Measurements from ENCODE around the gene CEP250.
"Not testable (repeated sequence)": the region's sequence is repeated elsewhere in the genome, so short reads cannot be mapped to it uniquely, and the experiment has no call there.

The CEP250 gene

DNA sequence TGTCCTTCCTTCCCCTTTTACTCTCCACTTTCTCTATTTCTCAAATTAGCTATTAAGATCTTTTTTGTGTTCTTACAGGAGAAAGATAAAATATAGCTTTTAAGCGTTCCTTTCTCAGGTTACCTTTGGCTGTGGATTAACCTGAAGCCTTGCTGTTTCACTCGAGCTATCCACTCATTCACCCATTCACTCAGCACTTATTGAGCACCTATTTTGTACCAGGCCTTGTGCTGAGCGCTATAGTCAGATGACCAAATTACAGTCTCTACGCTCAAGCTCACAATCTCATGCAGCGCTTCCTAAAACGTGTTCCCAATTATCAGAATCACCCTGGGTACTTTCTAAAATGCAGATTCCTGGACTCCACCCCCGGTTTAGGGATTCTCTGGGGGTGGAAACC lies 1.8 kb upstream of the CEP250 start:
- no peak for DNase-seq

- DNase-seq: not testable (repeated sequence)
Measured at GRCh38 chr20:35456700-35457099, 1.3 kb downstream of the CEP250 start.

GRCh38 chr20:35457539-35457938 lies 2.1 kb downstream of the CEP250 start:
- not testable (repeated sequence) for DNase-seq

DNA sequence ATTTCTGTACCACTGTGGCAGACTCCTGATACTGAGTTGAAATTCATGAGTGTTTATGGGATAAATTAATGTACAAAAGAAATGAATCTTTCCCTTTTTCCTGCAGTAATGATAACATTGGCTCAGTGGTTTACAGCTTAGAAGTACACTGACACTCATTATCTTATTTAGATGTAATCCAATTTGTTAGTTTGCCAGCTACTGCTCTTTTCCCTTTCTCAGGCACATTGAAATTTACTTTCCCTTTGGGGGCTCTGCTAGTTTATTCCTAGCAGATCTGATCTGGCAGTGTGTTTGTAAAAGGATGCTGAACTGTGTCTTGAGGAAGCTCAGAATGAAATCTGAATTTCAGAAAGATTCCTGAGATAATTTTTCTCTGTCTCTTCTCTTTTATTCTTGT lies 3.0 kb downstream of the CEP250 start:
- no peak for DNase-seq

DNA sequence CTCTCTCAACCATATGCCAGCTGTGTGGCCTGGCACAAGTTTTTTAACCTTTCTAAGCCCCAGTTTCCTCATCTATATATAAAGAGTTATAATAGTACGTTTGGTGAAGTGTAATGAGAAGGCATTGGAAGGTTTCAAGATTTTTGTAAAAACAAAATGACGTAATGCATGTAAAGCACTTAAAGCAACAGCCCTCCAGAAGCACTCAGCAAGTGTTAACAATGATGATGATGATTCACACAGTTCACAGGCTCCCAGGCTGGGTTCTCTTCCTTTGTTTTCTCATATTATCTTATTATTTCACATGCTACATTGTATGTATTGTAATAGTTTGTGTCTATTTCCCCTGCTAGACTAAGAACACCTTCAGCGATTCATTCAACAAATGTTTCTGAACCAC lies 6.2 kb downstream of the CEP250 start:
- DNase-seq: no peak

- DNase-seq: no peak
Measured at GRCh38 chr20:35462351-35462750, 7.0 kb downstream of the CEP250 start.

DNA sequence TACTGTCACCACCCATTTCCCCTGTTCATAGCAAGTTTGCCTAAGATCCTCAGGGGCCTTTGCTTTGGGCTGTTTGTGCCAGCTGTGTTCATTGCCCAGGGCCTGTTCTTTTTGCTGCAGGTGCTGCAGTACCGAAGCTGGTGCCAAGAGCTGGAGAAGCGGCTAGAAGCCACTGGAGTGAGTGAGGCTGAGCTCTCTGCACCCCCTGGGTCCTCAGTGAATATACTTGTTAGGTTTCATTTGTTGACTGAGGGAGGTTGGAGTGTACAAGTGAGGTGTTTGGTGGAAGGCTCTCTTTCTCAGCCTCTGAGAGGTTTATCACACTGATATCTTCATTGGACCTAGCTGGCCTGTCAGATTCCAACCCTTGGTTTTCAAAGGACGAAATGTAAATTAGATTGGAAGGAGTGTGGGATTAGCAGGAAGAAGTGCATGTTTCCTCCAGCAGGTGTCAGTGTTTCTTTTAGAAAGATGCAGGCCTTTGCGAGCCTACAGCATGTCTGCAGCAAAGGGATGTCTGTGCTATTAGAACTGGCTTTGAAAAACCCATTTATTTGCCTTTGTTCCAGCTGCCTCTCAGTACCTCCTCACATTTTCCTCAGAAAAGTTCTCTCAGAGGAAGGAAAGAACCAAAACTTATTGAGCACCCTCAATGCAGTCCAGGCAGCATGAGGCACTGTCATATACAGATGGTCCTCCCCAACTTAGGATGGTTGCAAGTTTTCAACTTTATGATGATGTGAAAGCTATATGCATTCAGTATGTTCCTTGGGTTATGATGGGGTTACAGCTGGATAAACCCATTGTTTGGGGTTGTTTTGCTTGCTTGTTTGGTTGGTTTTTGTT lies 8.3 kb downstream of the CEP250 start:
- DNase-seq: peak; percentile 78

DNA sequence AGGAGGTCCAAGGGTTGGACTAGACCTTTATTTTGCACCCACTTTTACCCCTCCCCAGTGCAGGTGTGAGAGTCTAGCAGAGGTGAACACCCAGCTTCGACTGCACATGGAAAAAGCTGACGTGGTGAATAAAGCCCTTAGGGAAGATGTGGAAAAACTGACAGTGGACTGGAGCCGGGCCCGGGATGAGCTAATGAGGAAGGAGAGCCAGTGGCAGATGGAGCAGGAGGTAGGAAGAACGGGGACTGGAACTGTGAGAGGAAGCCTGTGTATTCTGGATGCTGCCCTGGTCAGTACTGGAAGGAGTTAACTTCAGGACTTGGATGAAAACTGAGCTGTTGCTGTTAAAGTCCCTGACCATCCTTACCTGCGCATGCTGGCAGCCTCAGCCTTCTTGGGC lies 10.6 kb downstream of the CEP250 start:
- DNase-seq: no peak

GRCh38 chr20:35466856-35467255 lies 11.5 kb downstream of the CEP250 start:
- DNase-seq: no peak

- DNase-seq: peak; percentile 75
Measured at GRCh38 chr20:35467339-35468224, 12.2 kb downstream of the CEP250 start.

DNA sequence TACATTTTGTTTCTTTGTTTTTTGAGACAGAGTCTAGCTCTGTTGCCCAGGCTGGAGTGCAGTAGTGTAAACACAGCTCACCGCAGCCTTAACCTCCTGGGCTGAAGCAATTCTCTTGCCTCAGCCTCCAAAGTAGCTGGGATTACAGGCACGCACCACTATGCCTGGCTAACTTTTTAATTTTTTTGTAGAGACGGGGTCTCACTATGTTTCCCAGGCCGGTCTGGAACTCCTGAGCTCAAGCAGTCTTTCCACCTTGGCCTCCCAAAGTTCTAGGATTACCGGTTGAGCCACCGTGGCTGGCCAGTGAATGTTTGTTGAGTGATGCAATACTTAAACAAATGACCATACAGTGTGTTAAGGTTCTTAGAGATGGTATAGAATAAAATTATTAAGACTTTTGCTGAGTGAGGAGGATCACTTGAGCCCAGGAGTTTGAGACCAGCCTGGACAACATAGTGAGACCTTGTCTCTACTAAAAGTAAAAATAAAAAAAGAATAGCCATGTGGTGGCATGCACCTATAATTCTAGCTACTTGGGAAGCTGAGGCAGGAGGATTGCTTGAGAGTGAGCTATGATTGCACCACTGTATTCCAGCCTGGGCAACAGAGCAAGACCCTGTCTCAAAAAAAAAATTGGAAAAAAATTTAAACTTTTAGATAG lies 13.4 kb downstream of the CEP250 start:
- DNase-seq: no peak

- DNase-seq: no peak
Measured at GRCh38 chr20:35472209-35472608, 16.8 kb downstream of the CEP250 start.

GRCh38 chr20:35473684-35474083 lies 18.3 kb downstream of the CEP250 start:
- DNase-seq: no peak

- no peak for DNase-seq
Measured at GRCh38 chr20:35474303-35474871, 19.0 kb downstream of the CEP250 start.

DNA sequence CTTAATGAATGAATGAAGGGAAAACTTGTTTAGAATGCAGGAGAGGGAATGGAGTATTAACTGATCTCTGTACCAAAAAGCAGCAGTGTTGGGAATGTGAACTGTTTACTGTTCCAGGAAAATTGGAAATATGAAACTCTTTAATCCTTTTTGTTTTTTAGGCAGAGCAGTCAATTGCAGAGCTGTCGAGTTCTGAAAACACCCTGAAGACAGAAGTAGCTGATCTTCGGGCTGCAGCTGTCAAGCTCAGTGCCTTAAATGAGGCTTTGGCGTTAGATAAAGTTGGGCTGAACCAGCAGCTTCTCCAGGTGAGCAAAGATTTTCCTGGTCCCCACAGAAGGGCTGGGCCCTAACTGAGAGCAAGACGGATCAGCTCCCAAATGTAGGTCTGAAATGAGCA lies 20.9 kb downstream of the CEP250 start:
- DNase-seq: no peak

- peak; percentile 73 for DNase-seq
Measured at GRCh38 chr20:35478804-35479472, 23.5 kb downstream of the CEP250 start.

DNA sequence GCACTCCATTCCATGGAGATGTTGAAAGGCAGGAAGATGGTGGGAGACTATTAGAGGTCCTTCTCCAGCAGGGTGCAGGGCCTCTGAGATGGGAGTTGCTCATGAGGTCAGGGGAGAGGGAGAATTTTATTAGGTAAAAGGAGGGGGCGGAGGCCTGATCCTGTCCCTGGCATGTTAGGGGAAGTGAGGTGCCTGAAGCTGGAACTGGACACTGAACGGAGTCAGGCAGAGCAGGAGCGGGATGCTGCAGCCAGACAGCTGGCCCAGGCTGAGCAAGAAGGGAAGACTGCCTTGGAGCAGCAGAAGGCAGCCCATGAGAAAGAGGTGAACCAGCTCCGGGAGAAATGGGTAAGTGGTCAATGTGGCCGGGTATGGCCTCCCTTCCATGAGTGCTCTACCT lies 24.4 kb downstream of the CEP250 start:
- DNase-seq: no peak

DNA sequence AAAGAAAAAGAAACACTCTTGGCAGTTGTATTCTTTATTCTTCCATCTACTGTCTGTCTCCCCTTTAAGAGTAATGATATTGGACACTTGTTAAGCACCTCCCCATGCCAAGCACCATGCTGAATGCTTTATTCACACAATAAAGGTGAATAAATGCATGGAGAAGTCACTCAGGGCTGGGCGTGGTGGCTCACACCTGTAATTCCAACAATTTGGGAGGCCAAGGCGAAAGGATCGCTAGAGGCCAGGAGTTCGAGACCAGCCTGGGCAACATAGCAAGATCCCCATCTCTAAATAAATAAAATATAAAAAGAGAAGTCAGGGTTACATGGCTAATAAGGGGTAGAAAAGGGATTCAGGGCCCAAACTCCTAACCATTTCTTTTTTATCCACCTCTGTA lies 32.1 kb downstream of the CEP250 start:
- DNase-seq: no peak

DNA sequence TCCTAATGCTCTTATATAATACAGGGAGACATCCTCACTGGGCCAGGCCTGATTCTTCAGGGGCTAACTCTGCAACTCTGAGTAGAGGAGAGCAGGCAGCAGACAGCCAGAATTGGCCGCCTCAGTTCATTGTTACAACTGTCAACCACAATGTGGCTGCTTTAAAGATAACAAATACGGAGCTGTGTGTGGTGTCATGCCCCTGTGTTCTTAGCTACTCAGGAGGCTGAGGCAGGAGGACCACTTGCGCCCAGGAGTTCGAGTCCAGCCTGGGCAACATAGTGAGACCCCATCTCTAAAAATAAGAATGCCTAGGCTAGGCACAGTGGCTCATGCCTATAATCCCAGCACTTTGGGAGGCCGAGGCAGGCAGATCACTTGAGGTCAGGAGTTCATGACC lies 34.3 kb downstream of the CEP250 start:
- no peak for DNase-seq

DNA sequence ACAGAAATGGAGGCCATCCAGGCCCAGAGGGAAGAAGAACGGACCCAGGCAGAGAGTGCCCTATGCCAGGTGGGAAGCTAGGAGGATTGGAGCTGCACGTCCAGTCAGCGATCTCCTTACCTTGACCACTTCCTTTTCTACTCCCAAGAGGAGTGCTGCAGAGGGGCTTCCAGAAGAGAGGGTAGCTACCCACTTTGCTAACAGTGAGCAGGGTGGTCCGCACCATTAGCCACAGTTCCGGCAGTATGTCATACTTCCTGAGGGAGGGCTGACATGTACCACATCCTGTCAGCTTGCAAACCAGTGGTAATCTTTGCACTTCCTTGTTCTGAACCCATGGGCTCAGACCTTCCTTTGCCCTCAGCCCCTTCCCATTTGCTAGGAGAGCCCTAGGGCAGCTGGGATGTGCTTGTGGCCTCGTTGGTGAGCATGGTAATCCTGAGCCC lies 35.4 kb downstream of the CEP250 start:
- no peak for DNase-seq

- DNase-seq: no peak
Measured at GRCh38 chr20:35491823-35492222, 36.4 kb downstream of the CEP250 start.

- DNase-seq: no peak
Measured at GRCh38 chr20:35492352-35492751, 37.0 kb downstream of the CEP250 start.

All from islet precursor cell (in vitro differentiated cells).